Activated naive CD4-positive, alpha-beta T cell treated with Interleukin-2 at 50 U/mL for 16 hours (primary cell): ENCODE results near the gene MSANTD2.

Experiments used
- DNase-seq: peaks from one replicate; pipeline ENCODE4 v3.0.0-alpha.2; 2020

The MSANTD2 gene

GRCh38 chr11:124800226-124800929 is at the start of gene MSANTD2:
MSANTD2 (minus strand) TSS chr11:124800406; CDS start chr11:124800380, 26 bp downstream.
- peak; percentile 84 for DNase-seq

DNA sequence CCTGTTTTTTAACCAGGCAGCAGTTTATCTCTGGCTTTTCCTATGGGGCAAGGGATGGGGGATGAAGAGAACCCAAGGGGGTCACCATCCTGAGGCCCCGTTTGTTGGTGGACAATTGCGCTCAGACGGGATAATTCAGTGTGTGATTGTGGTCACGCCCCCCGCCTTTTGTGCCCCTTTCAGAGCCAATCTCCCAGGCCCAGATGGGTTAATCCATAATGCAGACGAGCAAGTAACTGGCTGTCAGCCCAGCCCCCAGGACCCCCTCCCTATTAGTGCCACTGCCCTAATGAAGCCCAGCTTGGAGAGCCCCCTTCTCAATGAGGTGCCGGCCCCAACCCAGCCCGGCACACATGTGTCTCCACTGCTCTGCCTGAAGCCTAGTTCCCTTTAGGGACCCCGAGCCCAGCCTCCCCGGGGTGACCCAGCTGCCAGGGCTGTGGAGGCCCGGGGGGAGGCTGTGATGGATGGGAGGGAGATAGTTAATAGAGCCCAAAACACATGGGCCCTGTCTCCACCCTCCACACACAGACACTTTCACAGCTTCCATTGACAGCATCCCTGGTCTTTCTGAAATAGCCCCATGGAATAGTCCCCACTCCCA is 46.0 kb upstream of the MSANTD2 start:
- DNase-seq = no peak

- no peak for DNase-seq
Observed at GRCh38 chr11:124844664-124845079, 44.5 kb upstream of the MSANTD2 start.

DNA sequence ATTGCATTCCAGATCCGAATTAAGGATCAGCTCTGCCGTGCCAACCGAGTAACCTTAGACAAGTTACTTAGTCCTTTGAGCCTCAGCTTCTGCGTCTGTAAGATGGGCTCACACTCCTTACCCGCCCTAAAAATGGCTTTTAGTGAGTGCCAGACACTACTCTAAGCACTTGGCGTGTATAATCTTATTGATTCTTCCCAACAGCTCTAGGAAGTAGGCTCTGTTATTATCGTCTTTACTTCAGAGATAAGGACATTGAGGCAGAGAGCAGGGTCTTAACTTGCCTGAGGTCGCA is 43.4 kb upstream of the MSANTD2 start:
- DNase-seq = no peak

DNA sequence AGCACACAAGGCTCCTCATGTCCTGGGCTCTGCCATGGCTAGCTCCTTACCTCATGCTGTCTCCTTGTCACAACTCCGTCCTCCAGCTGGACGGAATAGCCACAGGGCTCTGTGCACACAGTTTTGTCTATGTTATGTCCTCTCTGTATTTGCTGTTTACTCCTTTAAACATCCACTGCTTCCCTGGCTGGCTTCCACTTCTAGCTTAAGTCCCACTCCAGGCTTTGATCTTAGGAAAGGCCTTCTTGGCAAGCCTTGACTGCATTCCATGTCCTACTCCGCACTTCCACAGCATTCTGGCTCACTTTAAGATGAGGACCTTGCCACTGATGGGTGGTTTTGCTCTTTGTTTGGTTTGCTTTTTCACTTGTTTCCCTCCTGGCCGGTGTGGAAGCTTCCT is 42.1 kb upstream of the MSANTD2 start:
- DNase-seq = no peak

DNA sequence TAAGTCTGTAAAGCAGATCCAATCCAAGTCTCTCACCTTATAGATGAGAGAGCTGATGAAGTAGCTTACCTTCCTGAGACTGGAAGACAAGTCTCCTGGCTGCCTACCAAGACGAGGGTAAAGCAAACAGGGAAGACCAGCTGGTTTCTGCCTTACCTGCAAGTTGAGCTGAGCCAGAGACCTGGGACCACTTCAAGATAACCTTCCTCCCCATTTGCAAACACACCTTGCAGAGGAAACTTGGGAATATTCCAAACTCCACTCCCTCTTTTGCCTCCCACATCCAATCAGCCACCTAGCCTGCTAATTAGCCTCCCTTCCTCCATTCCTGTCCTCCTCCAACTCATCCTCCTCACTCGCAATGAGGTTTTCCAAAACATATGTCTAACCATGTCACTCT is 41.6 kb upstream of the MSANTD2 start:
- no peak for DNase-seq

DNA sequence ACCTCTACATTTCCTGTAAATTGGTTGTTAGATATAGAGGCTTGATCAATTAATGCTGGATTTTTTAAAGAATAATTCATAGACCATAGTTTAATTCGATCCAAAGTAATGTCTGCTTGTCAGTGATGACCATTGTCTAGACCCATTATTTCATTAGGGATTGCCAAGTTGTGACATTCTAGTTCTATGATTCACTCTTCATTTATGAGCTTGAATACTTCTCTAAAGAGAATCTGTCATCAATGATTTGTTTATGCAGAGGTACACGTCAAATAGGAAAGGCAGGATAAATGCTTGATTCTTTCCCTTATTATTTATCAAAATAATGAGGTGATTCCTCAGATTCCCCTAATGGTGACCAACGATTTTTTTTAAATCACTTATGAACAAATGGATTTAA is 41.0 kb upstream of the MSANTD2 start:
- no peak for DNase-seq

DNA sequence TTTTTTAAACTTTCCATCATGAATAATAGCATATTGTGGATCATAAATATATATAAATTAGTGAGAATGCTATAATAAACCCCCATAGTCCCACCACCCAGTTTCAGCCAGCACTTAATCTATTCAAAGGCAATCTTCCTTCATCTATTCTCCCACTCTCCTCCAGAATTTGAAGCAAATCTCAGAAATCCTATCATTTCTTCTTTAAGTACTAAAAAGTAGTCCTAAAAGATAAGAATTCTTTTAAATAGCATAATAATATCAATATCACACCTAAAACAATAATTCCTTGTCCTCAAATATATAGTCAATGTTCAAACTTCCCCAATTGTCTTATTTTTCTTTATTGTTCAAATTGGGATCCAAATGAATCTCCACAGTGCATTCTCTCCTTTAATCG is 40.5 kb upstream of the MSANTD2 start:
- DNase-seq = no peak

DNA sequence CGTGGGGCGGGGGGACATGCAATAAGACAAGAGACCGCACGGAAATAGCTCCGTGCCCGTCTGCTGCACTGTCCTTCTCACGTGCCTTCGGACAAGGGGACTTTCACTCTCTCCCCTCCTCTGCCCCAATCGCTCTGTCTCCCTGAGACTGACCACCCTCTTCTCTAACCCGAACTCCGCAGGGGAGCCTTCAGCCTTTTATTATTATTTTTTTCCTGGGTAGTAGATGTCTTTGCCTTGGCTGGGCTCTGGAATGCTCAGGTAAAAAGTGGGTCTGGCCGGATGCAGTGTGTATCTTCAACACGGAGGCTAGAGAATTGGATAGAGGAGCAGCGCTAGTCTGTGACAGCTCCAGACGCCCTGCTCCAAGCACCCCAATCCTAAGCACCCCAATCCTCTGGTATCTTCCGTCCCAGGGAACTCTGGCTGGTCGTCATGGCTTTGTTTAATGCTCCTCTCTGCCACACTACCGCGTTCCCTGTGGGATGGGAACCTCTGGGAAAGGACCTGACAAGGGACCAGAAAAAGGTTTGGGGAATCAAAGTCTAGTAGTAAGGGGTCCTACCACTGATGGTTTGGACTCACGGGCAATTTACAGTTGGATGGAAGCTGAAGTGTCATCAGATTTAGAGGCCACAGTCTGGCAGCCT is 39.9 kb upstream of the MSANTD2 start:
- no peak for DNase-seq

DNA sequence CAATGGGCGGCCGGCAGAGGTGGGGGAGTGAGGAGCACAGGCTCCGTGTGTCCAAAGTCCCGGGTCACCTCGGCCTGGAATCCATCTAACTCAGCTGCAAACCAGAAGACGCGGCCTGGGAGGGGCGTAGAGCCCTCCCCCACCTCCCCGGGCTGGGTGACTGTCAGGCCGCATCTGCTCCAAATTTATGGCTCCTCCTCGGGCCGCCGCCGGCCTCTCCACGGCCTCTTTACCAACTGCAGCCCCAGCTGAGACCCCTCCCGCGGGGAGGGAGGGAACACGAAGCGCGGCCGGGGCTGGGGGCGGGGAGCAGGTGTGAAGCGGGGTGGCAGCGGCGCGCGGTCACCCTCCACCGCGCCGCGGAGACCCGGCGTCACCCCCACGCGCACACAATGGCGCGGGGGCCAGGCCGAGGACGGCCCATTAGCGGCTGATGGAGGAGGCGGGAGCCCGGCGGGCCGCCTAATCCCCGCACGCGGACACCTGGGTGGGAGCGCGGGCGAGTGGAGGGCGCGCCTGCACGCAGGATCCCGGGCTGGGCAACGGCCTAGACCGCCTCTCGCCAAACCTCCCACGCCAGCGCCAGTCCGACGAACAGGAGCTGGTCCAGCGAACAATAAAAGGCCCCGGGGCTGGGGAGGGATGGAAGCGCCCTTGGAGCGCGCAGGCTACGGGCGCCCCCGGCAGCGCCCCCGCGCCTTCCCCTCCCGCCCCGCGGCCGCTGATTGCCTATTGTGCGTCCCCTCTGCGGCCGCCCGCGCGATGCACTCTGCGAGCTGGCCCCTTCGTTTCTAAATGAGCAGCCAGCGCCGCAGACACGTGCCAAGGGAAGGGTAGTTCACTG is 39.1 kb upstream of the MSANTD2 start:
- peak; percentile 11 for DNase-seq

DNA sequence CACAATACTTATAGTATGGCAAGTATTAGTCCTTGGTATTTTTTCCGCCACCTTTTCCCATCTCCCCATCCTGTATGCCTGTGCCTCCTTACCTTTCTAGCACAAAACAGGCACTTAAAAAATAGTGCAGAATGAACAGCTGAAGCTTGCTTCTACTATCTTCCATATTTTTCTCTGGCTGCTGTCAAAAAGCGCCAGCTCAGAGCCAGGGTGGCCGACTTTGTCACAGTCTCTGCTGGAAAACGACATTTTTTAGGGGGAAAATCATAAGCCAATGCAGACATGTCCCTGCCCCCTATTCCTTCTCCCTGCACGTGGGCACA is 38.6 kb upstream of the MSANTD2 start:
- no peak for DNase-seq

DNA sequence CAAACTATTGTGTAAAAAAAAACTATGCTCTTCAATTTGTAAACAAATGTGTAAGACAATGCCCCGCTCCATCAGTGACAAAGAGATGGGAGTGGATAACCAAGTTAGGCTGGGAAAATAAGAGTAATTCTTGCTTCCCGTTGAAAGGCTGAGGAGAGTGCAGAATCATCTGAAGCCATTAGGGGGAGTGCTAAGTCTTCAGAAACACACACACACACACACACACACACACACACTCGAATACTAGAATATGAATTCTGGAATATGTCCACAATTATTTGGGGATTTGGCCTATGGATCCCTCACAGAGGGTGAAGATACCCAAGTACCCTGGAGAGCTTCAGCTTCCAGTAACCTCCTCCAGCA is 37.3 kb upstream of the MSANTD2 start:
- DNase-seq = no peak

- no peak for DNase-seq
Observed at GRCh38 chr11:124835918-124836317, 35.7 kb upstream of the MSANTD2 start.

DNA sequence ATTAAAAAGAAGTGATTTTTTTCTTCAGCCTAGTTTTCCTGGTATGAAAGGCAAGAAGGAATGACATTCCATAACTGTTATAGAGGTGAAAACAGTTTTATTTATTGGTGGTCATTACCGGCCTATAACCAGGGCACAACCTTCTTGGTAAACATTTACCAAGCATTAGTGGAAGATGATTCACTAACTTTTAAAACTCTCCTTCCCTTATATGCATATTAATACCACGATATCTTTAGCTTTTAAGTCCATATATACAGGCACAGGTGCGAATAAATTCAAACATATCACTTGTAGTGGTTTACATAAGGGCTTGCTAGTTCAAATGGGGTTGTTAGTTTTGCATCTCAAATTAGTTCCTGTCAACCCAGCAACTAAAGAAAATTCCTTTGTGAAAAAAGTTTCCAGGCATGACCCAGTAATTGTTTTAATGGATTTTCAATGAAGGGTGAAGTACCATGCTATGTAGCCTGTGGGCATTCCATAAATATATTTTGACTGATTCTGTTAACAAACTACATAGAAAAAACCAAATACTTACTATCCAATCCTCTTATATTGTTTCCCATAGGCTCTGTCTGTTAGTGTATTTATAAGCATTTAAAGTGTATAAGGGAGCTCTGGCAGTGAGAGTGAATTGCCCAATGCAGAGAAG is 34.4 kb upstream of the MSANTD2 start:
- no peak for DNase-seq

DNA sequence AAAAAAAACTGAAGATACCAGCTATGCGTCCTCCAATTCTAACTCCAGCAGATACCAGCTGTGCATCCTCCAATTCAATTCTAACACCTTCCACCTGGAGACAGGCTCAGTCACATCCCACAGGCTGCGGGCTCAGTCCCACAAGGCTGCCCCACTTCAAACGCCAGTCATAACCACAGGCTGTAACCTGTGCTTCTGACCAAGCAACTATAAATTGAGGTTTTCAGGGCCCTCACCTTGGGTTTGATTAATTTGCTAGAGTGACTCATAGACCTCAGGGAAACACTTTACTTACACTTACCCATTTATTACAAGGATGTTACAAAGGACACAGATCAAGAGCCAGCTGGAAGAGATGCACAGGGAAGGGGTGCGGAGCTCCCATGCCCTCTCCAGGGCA is 32.4 kb upstream of the MSANTD2 start:
- no peak for DNase-seq

DNA sequence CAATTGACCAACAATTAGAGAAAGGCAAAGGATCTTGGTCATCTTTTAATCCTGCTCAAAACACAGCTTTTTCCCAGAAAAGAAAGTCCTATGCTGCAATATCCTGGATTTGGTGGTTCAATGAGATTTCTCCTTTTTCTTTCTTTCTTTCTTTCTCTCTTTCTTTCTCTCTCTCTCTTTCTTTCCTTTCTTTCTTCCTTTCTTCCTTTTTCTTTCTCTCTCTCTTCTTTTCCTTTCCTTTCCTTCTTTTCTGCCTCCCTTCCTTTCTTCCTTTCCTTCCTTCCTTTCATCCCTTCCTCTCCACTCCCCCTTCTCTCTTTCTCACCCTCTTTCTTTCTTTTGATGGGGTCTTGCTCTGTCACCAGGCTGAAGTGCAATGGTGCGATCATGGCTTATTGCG is 31.7 kb upstream of the MSANTD2 start:
- no peak for DNase-seq

DNA sequence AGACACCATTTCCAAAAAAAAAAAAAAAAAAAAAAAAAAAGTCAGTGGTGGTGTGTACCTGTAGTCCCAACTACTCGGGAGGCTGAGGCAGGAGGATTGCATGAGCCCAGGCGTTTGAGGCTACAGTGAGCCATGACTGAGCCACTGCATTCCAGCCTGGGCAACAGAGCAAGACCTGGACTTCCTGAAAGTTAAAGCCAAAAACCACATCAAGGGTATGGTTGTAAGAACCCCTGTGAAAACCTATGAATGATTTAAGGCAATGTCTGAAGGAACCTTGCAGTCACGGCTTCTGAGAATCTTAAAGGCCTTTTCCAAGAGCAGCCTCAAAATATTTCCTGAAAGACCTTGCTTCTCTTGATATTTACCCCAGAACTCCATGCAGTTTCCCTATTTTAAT is 30.5 kb upstream of the MSANTD2 start:
- DNase-seq = no peak

DNA sequence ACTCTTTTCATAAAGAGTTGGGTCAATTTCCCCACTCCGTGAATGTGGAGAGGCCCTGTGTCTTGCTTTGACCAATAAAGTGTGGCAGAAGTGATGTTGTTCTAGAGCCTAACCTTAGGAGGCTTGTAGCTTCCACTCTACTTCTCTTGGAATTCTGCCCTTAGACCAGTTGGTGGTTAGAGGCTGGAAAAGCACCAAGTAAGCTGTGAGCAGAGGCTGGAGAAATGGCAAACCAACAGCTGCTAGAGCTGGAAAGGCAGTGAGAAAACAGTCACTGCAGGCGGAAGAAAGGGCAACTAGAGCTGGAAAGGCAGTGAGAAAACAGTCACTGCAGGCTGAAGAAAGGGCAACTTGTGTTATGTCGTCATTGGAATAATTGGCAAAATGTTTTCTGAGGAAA is 29.8 kb upstream of the MSANTD2 start:
- no peak for DNase-seq

DNA sequence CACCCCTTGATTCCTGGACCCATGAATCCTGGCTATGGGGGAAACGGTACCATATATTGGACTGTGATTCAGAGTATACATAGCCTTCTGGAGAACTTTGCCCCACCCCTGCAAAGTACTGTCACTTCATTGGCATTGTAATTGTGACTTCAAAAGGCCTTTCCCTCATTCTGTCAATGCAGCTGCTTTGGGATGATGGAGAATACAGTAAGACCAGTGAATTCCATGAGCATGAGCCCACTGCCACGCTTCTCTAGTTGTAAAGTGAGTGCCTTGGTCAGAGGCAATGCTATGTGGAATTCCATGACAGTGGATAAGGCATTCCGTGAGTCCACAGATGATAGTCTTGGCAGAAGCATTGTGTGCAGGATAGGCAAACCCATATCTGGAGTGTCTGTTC is 25.7 kb upstream of the MSANTD2 start:
- no peak for DNase-seq

GRCh38 chr11:124823512-124824376 is 23.5 kb upstream of the MSANTD2 start:
- no peak for DNase-seq

- no peak for DNase-seq
Observed at GRCh38 chr11:124821995-124822730, 22.0 kb upstream of the MSANTD2 start.

- no peak for DNase-seq
Observed at GRCh38 chr11:124817036-124817435, 16.8 kb upstream of the MSANTD2 start.
